SK-MEL-5 (cell line): Measurements from ENCODE around the gene SHISA9. TPM values are rescaled to one million over a fixed set of nuclear protein-coding genes. Genes with fewer than 3 reads are reported as not detected.

Source experiments
- DNase-seq: peaks from one replicate; pipeline ENCODE4 v3.0.0-alpha.2; 2016; ENCODE audit warnings: low read depth, low spot score
- in situ Hi-C: cut with HindIII; loops from 2 replicates; pipeline ENCODE4 v1.10.0; 2016; ENCODE audit warnings: low sequenced_read_pairs, high pct_unique_total_duplicates, low pct_unique_long_range_greater_than_20kb
- total RNA-seq: library from RNA; depleted of rRNA; stranded (reverse); fragments of >200 nt; shearing (Covaris generic); gene quantifications from 2 replicates; pipeline ENCODE4 v1.2.3, GENCODE V29; 2014

SHISA9 gene
- total RNA-seq, 1 experiment from 2014 or later: 0.37 TPM

GRCh38 chr16:12985516-12985915, 84.1 kb downstream of the SHISA9 start:
- in situ Hi-C loops: no loop called here
- DNase-seq: no peak

DNA sequence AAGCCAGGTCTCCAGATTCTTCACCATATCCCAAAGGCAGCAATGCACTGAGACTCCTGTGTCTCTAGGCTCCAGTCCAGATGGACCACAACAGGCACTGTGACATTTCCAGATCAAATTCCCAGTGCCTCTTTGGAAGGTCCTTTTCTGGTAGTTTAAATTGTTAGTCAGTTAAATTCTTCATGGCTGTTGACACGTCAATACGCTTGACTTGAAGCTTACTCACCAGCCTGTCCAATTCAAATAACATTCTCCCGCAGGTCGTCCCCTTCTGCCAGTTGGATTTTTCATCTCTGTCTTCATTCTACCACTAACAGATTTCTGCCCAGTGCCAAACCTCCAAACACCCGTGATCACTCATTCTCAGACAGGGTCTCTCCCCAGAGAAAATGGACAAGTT, 86.7 kb downstream of the SHISA9 start:
- no peak for DNase-seq
- in situ Hi-C loops: no loop called here

DNA sequence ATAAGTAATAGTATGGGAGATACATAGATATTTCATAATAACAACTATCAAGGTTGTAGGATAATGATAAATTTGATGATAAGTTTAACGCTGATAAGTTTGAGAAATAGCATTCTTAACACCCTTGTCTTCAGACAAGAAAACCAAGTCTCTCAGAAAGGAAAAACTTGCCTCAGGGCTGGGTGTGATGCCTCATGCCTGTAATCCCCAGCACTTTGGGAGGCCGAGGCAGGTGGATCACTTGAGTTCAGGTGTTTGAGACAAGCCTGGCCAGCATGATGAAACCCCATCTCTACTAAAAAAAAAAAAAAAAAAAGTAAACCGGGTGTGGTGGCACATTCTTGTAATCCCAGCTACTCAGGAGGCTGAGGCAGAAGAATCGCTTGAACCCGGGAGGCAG, 90.7 kb downstream of the SHISA9 start:
- DNase-seq: no peak
- in situ Hi-C loops: no loop called here

- in situ Hi-C loops: no loop called here
- DNase-seq: no peak
Measured at GRCh38 chr16:12994402-12994801, 93.0 kb downstream of the SHISA9 start.

GRCh38 chr16:12995721-12996372, 94.4 kb downstream of the SHISA9 start:
- in situ Hi-C loops: no loop called here
- DNase-seq: no peak

GRCh38 chr16:12998361-12999085, 97.1 kb downstream of the SHISA9 start:
- in situ Hi-C loops: no loop called here

GRCh38 chr16:12999368-12999767, 98.0 kb downstream of the SHISA9 start:
- in situ Hi-C loops: no loop called here
- no peak for DNase-seq

More at GRCh38 chr16:12998361-12999085, 97.1 kb downstream of the SHISA9 start:
- no peak for DNase-seq

DNA sequence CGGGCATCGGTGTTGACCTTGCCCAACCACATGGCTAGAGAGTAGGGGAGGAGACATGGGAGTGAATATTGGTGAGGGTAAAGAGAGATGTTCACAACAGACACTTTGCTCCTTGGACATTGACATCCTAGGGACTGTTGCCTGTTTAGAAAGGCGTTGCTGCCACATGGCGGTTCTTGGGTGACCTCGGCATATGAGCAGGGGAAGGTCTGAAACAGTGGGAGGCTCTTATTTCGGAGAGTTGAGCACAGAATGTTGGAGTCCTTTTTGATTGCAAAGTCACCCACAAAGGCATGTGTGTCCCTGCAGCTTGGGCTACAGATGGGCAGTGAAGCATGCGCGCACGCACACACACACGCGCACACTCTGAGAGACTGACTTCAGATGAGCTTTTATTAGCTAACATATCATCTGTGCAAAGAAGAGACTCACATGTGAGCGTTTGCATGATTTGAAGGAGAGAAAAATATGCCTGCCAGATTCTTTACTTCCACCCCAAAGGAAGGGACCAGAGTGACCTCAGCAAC, 104.4 kb downstream of the SHISA9 start:
- in situ Hi-C loops: no loop called here
- peak; percentile 30 for DNase-seq

GRCh38 chr16:13012601-13013000, 111.2 kb downstream of the SHISA9 start:
- DNase-seq: no peak
- in situ Hi-C loops: no loop called here

GRCh38 chr16:13013043-13013442, 111.6 kb downstream of the SHISA9 start:
- in situ Hi-C loops: no loop called here
- DNase-seq: no peak

DNA sequence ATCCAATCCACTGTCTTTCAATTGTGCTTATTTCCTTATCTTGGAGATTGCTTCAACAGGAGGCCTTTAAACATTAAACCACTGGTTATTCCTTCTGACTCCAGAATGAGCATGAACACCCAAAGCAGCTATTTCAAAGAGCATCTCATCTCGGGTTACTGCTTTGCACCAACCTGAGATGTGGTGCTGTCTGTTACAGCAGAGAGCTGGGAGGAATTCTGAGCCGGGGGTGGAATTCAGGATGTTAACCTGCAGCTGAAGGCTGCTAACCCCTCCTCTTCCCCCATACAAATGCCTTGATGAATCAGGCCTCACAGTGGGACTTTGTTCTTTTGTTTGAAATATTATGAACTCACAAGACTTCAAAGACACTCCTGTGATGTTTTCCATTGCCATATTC, 113.1 kb downstream of the SHISA9 start:
- in situ Hi-C loops: no loop called here
- no peak for DNase-seq

DNA sequence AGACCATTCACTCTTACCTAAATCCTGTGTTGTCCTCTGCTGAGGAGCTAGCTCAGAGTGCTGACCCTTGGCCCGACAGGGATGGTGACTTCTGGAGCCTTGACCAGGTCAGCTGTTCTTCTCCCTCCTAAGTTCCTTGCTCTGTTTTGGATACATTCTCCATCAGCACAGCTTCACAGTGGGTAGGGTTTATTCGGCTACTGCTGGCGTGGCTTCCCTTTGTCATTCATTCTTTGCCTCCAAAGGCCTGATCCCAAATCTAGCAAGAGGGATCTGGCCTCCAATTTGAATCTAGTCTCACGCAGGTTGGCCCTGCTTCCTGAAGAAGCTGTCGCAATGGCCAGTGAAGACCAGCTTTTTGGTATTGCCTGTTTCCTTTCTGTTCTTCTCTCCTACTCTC, 116.6 kb downstream of the SHISA9 start:
- DNase-seq: no peak
- in situ Hi-C loops: no loop called here

GRCh38 chr16:13021996-13022395, 120.6 kb downstream of the SHISA9 start:
- DNase-seq: no peak
- in situ Hi-C loops: no loop called here

GRCh38 chr16:13029786-13030185, 128.4 kb downstream of the SHISA9 start:
- in situ Hi-C loops: no loop called here
- DNase-seq: no peak

DNA sequence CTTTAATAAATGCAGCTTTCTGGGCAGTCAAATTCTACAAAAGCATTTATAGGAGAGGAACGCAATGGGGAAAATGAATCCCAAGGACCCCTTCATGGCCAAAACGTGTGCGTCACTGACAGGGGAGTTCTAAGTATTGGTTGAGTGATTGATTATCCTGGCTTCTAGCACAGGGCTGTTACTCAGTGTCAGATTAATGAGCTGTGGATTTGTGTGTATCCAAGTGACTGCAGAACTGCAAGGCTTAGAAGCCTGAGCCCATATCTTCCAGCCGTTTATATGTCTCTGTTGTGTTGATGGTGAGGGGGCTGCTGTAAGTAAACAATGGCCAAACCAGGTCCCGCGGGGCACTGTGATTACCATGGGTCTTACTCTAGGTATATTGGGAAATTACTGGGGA, 129.4 kb downstream of the SHISA9 start:
- no peak for DNase-seq
- in situ Hi-C loops: no loop called here

GRCh38 chr16:13032911-13033310, 131.5 kb downstream of the SHISA9 start:
- in situ Hi-C loops: no loop called here
- no peak for DNase-seq

- in situ Hi-C loops: no loop called here
- DNase-seq: peak; percentile 59
Measured at GRCh38 chr16:13036600-13036999, 135.2 kb downstream of the SHISA9 start.

DNA sequence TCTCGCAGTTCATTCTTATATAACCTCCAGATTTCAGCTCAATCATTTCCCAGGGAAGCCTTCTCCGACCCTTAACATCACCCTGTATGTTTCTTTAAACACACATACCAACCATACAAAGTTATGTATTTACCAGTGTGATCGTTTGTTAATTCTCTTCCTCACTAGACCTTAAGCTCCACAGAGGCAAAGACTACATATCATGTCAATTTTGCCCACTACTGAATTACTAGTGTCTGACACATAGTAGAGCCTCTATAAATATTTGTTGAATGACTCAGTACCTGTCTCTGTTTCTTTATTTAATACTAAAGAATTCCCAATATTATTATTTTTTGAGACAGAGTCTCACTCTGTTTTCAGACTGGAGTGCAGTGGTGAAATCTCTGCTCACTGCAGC, 137.2 kb downstream of the SHISA9 start:
- in situ Hi-C loops: no loop called here
- DNase-seq: no peak

GRCh38 chr16:13039526-13039925, 138.1 kb downstream of the SHISA9 start:
- no peak for DNase-seq
- in situ Hi-C loops: no loop called here
